Measurements from ENCODE around the gene CCL22.

The CCL22 gene

DNA sequence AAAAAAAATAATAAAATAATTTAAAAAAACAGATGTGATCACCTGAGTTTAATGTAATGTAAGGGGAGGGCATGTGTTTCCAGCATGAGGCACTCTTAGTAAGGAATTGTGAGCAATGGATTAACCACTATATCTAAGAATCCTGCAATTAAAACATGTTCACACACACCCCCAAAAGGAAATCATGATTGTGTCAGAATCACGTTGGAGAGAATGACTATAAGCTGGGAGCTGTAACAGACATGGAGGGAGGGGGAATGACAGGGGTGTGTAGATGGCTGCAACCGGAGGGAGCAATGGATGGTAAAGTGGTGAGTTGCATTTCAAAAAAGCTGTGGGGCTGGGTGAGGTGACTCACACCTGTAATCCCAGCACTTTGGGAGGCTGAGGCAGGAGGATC lies 13.6 kb upstream of the CCL22 start:
- H3K4me3 ChIP-seq, result no peak overlapping the region
- no peak overlapping the region for H3K27ac ChIP-seq

DNA sequence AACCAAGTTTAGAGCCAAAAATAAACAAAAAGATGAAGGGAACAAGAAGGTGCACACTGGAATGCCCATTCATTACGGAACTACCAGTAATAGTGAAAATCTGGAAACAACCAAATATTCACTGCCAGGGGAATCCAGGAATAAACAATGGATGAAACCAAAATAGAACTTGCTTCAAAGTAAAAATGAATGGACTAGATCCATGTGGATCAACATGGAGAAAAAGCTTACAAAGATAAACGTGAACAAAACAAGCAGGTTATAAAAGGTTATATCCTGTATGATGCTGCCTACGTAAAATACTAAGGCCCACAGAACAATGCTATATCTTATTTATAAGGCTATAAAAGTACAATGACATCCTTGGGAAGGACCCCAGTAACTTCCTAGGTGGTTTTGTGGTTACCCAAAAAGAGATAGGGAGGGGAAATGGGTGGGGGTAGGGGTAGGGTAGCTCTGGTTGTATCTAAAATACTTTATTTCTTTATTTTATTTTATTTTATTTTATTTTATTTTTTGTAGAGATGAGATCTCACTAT lies 12.8 kb upstream of the CCL22 start:
- Histone ChIP-seq H3K27ac (no peak overlapping the region), H3K4me3 (no peak overlapping the region)

DNA sequence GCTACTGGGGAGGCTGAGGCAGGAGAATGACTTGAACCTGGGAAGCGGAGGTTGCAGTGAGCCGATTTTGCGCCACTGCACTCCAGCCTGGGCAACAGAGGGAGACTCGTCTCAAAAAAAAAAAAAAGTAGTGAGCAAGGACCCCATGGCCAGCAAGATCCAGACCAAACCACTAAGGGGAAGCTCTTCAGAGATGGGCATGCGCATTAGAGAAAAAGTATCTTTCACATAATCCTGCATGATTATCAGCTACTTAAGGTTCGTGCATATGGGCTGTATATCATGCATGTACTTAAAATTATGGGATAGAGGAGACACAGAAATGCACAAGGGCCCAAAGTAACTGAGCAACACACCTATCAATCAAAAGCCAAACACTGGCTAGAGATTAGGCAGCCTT lies 10.7 kb upstream of the CCL22 start:
- no peak overlapping the region for H3K4me3 ChIP-seq
- H3K27ac ChIP-seq, result no peak overlapping the region

DNA sequence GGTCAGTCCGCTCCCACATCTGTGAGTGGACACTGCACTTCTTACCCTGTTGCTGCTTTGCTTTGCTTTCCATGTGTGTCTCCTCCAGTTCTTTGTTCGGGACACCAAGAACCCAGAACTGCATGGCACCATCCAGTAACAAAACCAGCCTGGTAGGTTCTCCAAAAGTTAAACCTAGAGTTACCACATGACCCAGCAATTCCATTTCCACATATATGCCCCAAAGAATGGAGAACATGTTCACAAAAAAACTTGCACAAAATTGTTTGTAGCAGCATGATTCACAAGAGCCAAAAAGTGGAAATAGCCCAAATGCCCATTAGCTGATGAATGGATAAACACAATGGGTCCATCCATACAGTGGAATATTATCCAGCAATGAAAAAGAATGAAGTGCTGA lies 10.3 kb upstream of the CCL22 start:
- H3K4me3 ChIP-seq, result no peak overlapping the region

DNA sequence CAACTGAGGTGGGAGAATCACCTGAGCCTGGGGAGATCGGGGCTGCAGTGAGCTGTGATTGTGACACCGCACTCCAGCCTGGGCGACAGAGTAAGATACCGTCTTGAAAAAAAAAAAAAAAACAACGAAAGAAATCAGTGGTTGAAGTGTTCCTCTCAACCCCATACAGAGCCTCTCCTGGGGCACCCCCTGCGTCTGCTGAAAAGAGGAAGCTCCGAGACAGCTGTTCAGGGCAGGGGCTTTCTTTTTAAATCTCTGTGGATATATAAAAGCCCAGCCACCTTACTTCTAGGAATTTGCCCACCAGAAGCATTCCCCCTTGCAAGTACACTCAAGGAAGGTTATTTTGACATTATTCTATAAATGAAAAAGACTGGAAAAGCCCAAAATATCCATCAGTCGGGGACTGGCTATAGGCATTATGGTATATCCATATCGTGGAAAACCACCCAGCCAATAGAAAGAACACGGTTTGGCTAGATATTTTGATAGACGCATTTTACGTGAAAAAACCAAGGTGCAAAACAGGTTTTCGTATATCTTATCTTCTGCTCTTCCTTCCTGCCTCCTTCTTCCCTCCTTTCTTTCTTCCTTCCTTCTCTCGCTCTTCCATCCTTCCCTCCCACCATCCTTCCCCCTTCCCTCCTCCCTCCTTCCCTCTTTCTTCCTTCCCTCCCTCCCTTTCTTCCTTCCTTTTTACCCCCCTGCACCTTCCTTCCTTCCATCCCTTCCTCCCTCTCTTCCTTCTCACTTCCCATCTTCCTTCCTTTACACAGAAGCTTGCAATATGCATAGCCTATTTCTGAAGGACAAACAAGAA lies 9.2 kb upstream of the CCL22 start:
- no peak overlapping the region for H3K27ac ChIP-seq
- H3K4me3 ChIP-seq, result no peak overlapping the region

More for the DNA sequence above, 10.3 kb upstream of the CCL22 start:
- no peak overlapping the region for H3K27ac ChIP-seq

DNA sequence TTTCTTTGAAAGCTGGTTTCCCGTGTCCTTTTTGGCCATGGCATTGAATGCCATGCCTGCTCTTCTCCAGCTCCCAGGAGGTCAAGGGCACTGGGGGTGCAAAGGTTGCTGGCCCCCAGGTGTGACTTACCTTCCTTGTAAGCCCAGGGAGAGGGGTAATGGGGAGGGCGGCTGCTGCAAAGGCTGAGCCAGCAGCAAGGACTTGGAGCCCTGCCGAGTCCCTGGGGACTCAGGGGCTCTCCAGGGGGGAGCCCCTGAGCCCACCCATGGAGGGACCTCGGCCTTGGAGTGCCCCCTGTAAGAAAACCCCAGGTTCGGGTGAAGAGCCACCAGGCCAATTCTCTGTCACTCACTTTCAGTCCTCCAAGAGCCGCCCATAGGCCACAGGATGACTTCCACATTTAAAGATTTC lies 5.9 kb upstream of the CCL22 start:
- H3K4me3 ChIP-seq, result no peak overlapping the region
- no peak overlapping the region for H3K27ac ChIP-seq

DNA sequence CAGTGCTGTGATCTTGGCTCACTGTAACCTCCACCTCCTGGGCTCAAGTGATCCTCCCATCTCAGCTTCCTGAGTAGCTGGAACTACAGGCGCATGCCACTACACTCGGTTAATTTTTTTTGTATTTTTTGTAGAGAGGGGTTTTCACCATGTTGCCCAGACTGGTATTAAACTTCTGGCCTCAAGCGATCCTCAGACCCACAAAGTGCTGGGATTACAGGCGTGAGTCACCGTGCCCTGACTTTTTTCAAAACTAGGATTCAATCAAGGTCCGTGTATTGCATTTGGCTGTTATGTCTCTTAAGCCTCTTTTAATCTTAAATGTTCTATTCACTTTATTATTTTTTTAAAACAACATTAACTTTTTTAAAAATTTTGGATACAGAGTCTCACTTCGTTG lies 4.3 kb upstream of the CCL22 start:
- Histone ChIP-seq H3K27ac (no peak overlapping the region), H3K4me3 (no peak overlapping the region)

DNA sequence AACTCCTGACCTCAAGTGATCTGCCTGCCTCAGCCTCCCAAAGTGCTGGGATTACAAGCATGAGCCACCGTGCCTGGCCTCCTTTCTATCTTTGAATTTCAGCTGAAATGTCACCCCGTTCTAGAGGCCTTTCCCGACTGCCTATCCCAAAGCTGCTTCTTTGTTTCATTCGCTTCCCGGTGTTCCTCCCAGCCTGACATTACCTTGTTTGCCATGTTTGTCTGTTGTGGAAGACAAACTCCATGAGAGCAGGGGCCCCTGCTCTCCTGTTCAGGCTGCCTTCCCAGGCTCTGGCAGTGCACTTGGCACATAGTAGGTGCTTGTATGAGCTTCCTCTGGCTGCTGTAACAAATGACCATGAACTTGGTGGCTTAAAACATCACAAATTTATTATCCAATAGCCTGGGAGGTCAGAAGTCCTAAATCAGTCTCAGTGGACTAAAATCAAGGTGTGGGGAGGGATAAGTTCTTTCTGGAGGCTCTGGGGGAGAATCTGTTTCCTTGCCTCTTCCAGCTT lies 2.6 kb upstream of the CCL22 start:
- no peak overlapping the region for H3K4me3 ChIP-seq
- no peak overlapping the region for H3K27ac ChIP-seq

DNA sequence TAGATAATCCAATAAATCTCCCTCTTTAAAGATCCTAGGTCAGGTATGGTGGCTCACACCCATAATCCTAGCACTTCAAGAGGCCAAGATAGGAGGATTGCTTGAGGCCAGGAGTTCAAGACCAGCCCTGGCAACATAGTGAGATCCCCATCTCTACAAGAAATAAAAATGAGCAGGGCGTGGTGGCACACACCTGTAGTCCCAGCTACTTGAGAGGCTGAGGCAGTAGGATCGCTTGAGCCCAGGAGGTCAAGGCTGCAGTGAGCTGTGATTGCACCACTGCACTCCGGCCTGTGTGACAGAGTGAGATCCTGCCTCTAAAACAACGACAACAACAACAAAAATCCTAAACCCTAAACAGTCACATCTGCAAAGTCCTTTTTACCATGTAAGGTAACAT lies 2.0 kb upstream of the CCL22 start:
- no peak overlapping the region for H3K4me3 ChIP-seq
- no peak overlapping the region for H3K27ac ChIP-seq

DNA sequence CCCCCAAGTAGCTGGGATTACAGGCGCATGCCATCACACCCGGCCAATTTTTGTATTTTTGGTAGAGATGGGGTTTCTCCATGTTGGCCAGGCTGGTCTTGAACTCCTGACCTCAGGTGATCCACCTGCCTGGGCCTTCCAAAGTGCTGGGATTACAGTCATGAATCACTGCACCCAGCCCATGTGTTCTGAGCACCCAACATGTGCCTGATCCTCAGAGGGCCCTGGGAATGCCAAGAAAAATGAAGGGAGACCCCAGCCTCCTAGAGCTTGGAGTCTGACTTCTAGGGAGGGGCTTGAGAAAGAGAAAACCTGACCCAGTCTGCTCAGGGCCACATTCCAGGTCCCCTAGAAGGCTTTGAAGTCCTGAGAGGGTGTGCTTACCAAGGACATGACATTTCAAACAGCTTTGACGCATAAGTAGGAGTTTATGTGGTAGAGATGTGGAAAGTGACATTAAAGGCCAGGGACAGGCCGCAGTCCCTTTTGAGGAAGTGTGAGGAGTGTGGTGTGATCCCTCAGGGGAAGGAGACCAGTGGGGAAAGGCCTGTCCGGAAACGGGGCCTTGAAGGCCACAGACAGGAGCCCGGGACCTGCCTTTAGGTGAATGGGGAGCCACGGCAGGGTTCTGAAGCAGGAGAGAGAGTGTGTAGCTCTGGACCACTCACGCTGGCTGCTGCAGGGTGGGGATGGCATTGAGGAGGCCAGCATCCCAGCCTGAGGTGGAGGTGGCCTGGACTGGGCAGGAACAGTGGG lies 1.1 kb upstream of the CCL22 start:
- Histone ChIP-seq H3K4me3 (no peak overlapping the region), H3K27ac (no peak overlapping the region)

DNA sequence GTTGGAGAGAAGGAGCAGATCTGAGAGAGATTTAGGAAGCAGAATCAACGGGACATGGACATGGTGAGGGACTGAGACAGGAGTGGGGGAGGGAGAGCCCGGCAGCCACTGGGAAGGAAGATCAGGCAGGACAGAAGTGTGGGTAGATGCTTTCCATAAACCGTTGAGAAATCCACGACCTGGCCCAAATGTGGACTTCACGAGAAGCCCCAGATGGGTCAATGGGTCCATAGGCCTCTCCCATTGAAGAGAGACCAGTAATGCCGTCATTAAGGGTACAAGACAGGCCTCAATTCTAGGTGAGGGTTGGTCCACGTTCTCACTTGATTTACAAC lies 530 bp upstream of the CCL22 start:
- H3K4me3 ChIP-seq, result no peak overlapping the region

DNA sequence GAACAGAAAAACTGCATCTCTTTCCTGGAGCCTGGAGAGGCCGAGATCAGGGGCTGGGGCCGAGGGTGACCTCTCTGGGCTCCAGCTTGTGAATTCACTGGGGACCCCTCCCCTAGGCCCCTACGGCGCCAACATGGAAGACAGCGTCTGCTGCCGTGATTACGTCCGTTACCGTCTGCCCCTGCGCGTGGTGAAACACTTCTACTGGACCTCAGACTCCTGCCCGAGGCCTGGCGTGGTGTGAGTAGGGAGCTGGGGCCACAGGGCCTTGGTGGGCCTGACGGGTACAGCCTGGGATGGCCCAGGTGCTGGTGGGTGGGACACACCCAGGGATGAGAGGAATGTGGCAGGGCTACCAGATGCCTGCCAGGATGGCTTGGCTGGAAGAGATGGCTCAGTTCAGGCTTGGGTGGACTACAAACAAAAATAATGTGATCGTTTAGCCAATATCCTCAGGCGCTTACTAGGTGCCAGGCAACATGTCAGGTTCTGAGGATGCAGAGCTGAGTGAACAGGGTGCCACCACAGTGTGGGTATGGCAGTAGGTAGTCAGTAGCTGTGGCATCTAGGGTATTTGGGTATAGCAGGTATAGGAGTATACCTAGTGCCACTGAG lies 1.8 kb downstream of the CCL22 start:
- no peak overlapping the region for H3K4me3 ChIP-seq
- H3K27ac ChIP-seq, result peak overlapping the region in 1 of 21 experiments; percentile 43

More for the DNA sequence above, 530 bp upstream of the CCL22 start:
- no peak overlapping the region for H3K27ac ChIP-seq

DNA sequence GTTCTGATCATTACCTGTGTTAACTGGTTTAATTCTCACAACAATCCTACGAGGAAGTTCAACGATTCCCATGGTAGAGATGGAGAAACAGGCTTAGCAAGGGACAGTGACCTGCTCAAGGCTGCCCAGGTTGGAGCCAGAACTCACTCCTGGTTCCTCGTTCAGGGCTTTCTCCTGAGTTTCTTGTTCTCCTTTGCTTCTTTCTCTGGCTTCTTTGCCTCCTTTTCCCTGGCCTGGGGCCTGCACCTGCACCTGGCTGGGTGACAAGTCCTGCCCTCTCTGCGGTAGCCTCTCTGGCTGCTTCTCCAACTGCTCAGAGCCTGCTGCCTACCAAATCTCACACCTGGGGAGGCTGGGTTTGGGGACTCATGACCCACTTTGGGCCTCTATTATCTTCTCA lies 2.8 kb downstream of the CCL22 start:
- Histone ChIP-seq H3K27ac (no peak overlapping the region), H3K4me3 (no peak overlapping the region)

DNA sequence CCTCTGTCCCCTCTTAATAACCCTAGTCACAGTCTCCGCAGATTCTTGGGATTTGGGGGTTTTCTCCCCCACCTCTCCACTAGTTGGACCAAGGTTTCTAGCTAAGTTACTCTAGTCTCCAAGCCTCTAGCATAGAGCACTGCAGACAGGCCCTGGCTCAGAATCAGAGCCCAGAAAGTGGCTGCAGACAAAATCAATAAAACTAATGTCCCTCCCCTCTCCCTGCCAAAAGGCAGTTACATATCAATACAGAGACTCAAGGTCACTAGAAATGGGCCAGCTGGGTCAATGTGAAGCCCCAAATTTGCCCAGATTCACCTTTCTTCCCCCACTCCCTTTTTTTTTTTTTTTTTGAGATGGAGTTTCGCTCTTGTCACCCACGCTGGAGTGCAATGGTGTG lies 5.6 kb downstream of the CCL22 start:
- Histone ChIP-seq H3K4me3 (no peak overlapping the region), H3K27ac (no peak overlapping the region)

DNA sequence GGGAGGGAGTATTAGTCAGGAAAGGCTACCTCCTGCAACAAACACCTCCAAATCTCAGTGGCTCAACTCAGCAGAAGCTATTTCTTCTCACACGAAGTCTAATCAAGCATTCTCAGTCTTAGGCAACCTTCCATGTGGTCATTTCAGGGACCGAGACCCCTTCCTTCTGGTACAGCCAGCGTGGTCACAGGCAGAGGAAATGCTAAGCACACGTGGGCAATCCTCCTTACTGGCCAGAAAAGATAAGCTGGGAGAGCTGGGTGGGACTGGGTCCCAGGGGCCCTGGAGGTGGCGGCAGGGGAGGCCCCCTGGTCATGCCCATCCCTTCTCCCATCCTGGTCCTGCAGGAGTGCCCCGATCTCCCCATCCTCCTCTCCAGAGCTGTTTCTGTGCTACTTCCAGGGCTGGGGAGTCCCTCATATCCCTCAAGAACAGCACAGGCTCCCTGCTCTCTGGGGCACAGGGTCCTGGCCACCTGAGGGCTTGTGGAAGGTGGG lies 8.0 kb downstream of the CCL22 start:
- H3K27ac ChIP-seq, result no peak overlapping the region

DNA sequence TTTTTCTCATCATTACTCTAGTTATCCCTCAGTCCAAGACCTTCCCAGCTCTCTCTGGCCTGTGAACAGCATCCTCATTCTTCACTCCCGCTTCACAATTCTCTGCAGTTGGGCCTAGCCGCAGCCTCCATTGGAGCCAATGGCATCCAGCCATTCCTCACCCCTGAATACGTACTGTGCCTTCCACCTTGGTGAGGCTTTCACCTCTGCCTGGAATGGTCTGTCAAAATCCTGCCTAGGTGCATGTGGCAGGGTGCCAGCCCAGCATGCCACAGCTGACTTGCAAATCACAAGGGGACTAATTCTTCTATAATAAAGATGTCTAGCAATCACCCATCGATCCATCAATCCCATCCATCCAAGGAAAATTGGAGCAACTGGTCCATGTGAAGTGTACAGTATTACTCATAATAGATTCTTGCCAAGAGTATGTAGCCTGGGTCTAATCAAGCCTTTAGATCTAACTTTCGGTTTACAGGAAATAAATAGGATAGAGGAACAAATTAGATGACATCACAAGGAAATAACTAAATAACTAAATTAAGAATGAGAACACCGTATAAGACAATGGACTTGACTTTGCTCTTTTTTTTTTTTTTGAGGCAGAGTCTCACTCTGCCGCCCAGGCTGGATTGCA lies 8.7 kb downstream of the CCL22 start:
- no peak overlapping the region for H3K4me3 ChIP-seq
- no peak overlapping the region for H3K27ac ChIP-seq

More for the DNA sequence above, 8.0 kb downstream of the CCL22 start:
- no peak overlapping the region for H3K4me3 ChIP-seq

DNA sequence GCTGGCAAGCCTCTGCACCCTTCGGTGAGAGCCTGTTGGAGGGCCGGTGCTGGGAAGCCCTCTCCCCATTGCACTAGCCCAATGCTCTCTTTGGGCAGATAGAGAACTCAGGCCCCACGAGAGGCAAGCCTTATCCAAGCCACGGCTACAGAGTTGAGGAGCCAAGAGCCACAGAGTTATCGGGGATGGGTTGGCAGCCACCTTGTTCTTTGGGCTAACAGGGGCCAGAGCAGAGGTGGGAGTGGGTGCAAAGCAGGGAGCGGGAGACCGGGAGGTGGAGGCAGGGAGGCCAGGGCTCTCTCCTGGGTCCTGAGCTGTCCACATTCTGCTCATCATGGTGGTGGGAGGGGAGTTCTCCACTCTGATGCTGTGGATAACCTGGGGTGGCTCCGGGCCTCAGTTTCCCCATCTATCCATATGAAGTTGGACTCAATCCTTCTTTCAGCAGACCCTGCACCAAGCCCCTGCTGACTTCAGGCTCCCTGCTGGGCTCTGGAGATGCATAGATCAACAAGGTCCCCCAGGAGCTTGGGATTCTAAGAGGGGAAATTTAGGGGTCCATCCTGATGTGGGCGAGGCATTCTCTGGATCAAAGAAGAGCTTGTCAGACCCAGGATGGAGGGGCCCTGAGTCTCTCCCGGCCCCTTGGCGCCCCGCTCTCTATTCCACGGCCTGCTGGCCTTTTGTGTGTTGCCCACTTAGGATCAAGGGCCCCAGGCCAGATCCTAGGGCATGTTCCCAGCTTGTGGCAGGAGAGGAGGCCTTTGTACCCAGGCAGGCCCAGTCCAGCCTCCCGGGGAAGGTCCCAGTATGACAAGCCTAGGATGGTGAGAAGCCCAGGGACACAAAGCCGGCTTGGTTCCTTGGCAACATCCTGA lies 13.2 kb downstream of the CCL22 start:
- Histone ChIP-seq H3K27ac (peak overlapping the region in 14 of 21 experiments; percentile 15 to 85 (median 67)), H3K4me3 (peak overlapping the region in 6 of 7 experiments; percentile 21 to 52 (median 40))

DNA sequence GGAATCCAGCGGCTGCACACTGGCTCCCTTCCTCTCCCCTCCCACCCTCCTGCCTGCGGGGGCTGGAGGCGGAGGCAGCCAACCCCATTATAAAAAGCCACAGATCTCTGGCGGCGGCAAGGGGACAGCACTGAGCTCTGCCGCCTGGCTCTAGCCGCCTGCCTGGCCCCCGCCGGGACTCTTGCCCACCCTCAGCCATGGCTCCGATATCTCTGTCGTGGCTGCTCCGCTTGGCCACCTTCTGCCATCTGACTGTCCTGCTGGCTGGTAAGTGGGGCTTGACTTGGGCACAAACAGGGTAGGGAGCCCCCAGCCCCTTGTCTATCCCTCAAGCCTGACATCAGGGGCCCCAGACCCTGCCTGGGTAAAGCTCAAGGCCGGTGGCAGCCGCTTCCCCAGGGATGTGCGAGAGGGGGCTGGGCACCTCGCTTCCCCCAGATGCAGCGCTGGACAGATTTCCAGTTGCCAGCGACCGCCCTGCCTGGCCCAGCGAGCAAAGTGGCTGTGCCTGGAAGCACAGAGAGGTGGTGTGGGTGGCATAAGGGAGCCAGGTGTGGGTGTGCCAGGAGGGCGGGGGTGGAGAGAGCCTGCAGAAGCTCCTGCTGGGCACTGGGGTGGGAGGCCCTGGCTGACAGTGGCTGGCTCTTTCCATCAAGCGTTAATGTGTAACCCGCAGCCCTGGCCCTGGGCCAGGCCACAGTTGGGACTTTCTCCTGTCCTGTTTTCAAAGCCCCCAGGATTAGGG lies 14.0 kb downstream of the CCL22 start, which contains the start of gene CX3CL1:
CX3CL1 (plus strand) TSS at position 119 of the 745 bp plus-strand sequence; CDS start at position 198, 79 bp downstream.
- peak within 1 kb of the TSS; percentile 21 to 52 (median 41) for H3K4me3 ChIP-seq
- H3K27ac ChIP-seq, result peak within 1 kb of the TSS in 19 of 21 experiments; percentile 22 to 88 (median 75)

All from skin epidermis (tissue), 12 donors.